ENCODE measurements around the gene COL4A1.

COL4A1 gene

GRCh38 chr13:110306960-110307766 lies at the start of gene COL4A1, which contains the start of gene COL4A2:
TSS of gene COL4A1 (minus strand) at chr13:110307157. CDS start at chr13:110307027, 130 bp downstream.
TSS of gene COL4A2 (plus strand) at chr13:110307284. CDS start at chr13:110307904, 620 bp downstream.
- H3K27ac Mint-ChIP-seq (ENCODE audit: low read depth): no peak within 1 kb of the TSS
- H3K27me3 Mint-ChIP-seq: peaks cover 79% of the 10 kb centered on the region
- ATAC-seq (replicated peaks; ENCODE audit: extremely low read depth, poor library complexity, severe bottlenecking): no peak

GRCh38 chr13:110356362-110356761 lies 49.4 kb upstream of the COL4A1 start:
- Mint-ChIP-seq H3K27me3 (peaks cover 9% of the 10 kb centered on the region), H3K4me3 (no peak overlapping the region), H3K9me3 (no peaks in the 10 kb centered on the region), H3K36me3 (ENCODE audit: insufficient read depth) (peaks cover 2% of the 10 kb centered on the region), H3K4me1 (no peaks in the 10 kb centered on the region), H3K27ac (ENCODE audit: low read depth) (no peak overlapping the region)
- ATAC-seq (replicated peaks; ENCODE audit: extremely low read depth, poor library complexity, severe bottlenecking) (no peak), DNase-seq (ENCODE audit: low spot score in 2 of 2) (no peak)

More at GRCh38 chr13:110306960-110307766, at the start of gene COL4A1, which contains the start of gene COL4A2:
- Mint-ChIP-seq H3K4me3 (no peak within 1 kb of the TSS), H3K9me3 (no peaks in the 10 kb centered on the region), H3K4me1 (peaks cover 6% of the 10 kb centered on the region), H3K36me3 (ENCODE audit: insufficient read depth) (no peaks in the 10 kb centered on the region)
- no peak for DNase-seq (ENCODE audit: low spot score in 2 of 2)

- ATAC-seq (replicated peaks; ENCODE audit: extremely low read depth, poor library complexity, severe bottlenecking): no peak
These were observed 47.9 kb upstream of the COL4A1 start for GRCh38 chr13:110354715-110355473.

GRCh38 chr13:110354123-110354627 lies 47.2 kb upstream of the COL4A1 start:
- Mint-ChIP-seq H3K27ac (ENCODE audit: low read depth) (no peak overlapping the region), H3K36me3 (ENCODE audit: insufficient read depth) (peaks cover 2% of the 10 kb centered on the region)

More at GRCh38 chr13:110354715-110355473, 47.9 kb upstream of the COL4A1 start:
- peaks cover 10% of the 10 kb centered on the region for H3K27me3 Mint-ChIP-seq
- H3K4me1 Mint-ChIP-seq: no peaks in the 10 kb centered on the region
- no peak overlapping the region for H3K4me3 Mint-ChIP-seq
- DNase-seq (ENCODE audit: low spot score in 2 of 2): no peak
- no peaks in the 10 kb centered on the region for H3K9me3 Mint-ChIP-seq
- peaks cover 2% of the 10 kb centered on the region for H3K36me3 Mint-ChIP-seq (ENCODE audit: insufficient read depth)
- H3K27ac Mint-ChIP-seq (ENCODE audit: low read depth): no peak overlapping the region

DNA sequence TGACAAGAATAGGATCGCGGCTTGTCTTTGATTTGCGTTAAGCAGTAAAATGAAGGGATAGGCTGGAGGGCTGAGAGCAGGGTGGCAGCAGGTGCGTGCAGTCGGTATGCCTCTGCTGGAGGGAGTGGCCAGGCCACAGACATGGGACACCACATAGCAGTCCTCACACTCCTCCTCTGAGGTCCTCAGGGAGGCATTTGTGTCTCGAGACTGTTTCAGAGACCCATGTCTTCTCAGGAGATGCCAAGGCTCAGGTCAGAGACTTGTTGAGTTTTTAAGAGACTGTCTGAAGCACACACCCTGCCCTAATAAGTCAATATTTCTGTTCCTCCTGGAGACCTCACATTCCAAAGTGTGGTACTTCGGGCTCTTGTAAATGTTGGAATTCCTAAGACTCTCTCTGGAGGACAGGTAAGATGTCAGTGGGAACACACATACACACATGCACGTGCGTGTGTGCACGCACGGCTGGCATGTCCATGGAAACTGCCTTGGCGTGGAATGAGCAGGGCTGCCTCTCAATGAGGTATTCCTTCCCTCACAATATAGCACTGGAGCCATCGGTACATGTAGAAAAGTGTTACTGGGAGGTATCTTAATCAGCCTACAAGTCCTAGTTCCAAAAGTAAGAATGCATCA lies 46.5 kb upstream of the COL4A1 start:
- Mint-ChIP-seq H3K27me3 (peaks cover 10% of the 10 kb centered on the region), H3K4me1 (no peaks in the 10 kb centered on the region), H3K9me3 (no peaks in the 10 kb centered on the region), H3K36me3 (ENCODE audit: insufficient read depth) (peaks cover 2% of the 10 kb centered on the region), H3K4me3 (no peak overlapping the region), H3K27ac (ENCODE audit: low read depth) (no peak overlapping the region)
- ATAC-seq (replicated peaks; ENCODE audit: extremely low read depth, poor library complexity, severe bottlenecking): no peak
- DNase-seq (ENCODE audit: low spot score in 2 of 2): no peak

More at GRCh38 chr13:110354123-110354627, 47.2 kb upstream of the COL4A1 start:
- Mint-ChIP-seq H3K27me3 (peaks cover 10% of the 10 kb centered on the region), H3K9me3 (no peaks in the 10 kb centered on the region), H3K4me1 (no peaks in the 10 kb centered on the region), H3K4me3 (no peak overlapping the region)
- DNase-seq (ENCODE audit: low spot score in 2 of 2) (no peak), ATAC-seq (replicated peaks; ENCODE audit: extremely low read depth, poor library complexity, severe bottlenecking) (no peak)

DNA sequence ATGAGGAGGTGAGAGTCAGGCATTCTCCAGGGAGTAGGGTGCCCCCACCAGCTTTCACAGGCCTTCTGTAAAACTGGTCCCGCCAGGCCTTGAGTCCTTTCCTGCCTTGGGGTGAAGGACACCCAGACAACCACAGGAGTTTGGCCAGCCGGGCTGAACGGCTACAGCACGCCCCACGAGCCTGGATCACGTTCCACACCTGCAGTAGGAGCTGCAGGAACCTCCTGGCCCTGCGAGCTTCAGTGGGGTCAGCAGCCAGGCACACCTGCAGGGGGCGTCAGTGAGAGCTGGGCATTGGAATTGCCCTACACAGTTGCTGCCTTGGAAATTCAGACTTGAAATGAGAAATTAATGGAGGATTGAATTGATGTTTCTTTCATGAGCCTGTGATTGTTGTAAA lies 45.8 kb upstream of the COL4A1 start:
- ATAC-seq (replicated peaks; ENCODE audit: extremely low read depth, poor library complexity, severe bottlenecking) (no peak), DNase-seq (ENCODE audit: low spot score in 2 of 2) (no peak)
- H3K27me3 Mint-ChIP-seq: peaks cover 10% of the 10 kb centered on the region

GRCh38 chr13:110351636-110352420 lies 44.9 kb upstream of the COL4A1 start:
- Mint-ChIP-seq H3K9me3 (no peaks in the 10 kb centered on the region), H3K27me3 (peaks cover 10% of the 10 kb centered on the region), H3K4me1 (no peaks in the 10 kb centered on the region), H3K27ac (ENCODE audit: low read depth) (no peak overlapping the region), H3K4me3 (no peak overlapping the region), H3K36me3 (ENCODE audit: insufficient read depth) (peaks cover 3% of the 10 kb centered on the region)
- ATAC-seq (replicated peaks; ENCODE audit: extremely low read depth, poor library complexity, severe bottlenecking) (no peak), DNase-seq (ENCODE audit: low spot score in 2 of 2) (no peak)

More for the DNA sequence above, 45.8 kb upstream of the COL4A1 start:
- Mint-ChIP-seq H3K4me1 (no peaks in the 10 kb centered on the region), H3K4me3 (no peak overlapping the region), H3K27ac (ENCODE audit: low read depth) (no peak overlapping the region), H3K9me3 (no peaks in the 10 kb centered on the region), H3K36me3 (ENCODE audit: insufficient read depth) (peaks cover 2% of the 10 kb centered on the region)

- H3K9me3 Mint-ChIP-seq: no peaks in the 10 kb centered on the region
- ATAC-seq (replicated peaks; ENCODE audit: extremely low read depth, poor library complexity, severe bottlenecking): no peak
- DNase-seq (ENCODE audit: low spot score in 2 of 2): no peak
- no peak overlapping the region for H3K4me3 Mint-ChIP-seq
- no peaks in the 10 kb centered on the region for H3K4me1 Mint-ChIP-seq
- H3K27ac Mint-ChIP-seq (ENCODE audit: low read depth): no peak overlapping the region
- peaks cover 10% of the 10 kb centered on the region for H3K27me3 Mint-ChIP-seq
- H3K36me3 Mint-ChIP-seq (ENCODE audit: insufficient read depth): peaks cover 1% of the 10 kb centered on the region
These were observed 43.6 kb upstream of the COL4A1 start for GRCh38 chr13:110350509-110350908.

DNA sequence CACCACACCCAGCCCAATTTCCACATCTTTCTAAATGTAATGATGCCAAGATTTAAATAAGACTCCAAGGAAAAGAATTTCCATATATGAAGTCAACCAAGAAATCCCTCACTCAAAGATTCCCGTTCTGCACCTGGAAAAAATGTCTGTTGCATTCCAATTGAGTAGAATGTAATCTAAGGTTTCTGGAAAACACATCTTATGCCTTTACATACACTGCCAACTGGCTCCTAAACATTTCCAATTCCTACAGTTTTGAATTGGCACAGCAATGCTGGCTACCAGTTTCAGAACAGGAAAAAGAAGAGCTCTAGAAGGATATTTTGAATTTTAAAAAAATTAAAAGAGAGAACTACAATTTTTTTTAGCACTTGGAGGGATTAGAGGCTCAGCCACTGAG lies 43.1 kb upstream of the COL4A1 start:
- Mint-ChIP-seq H3K4me3 (no peak overlapping the region), H3K9me3 (no peaks in the 10 kb centered on the region), H3K27ac (ENCODE audit: low read depth) (no peak overlapping the region), H3K4me1 (no peaks in the 10 kb centered on the region), H3K36me3 (ENCODE audit: insufficient read depth) (peaks cover 1% of the 10 kb centered on the region), H3K27me3 (peaks cover 10% of the 10 kb centered on the region)
- ATAC-seq (replicated peaks; ENCODE audit: extremely low read depth, poor library complexity, severe bottlenecking) (no peak), DNase-seq (ENCODE audit: low spot score in 2 of 2) (no peak)

- H3K27ac Mint-ChIP-seq (ENCODE audit: low read depth): no peak overlapping the region
- ATAC-seq (replicated peaks; ENCODE audit: extremely low read depth, poor library complexity, severe bottlenecking): no peak
- H3K4me3 Mint-ChIP-seq: no peak overlapping the region
- no peaks in the 10 kb centered on the region for H3K4me1 Mint-ChIP-seq
- H3K27me3 Mint-ChIP-seq: peaks cover 10% of the 10 kb centered on the region
- peaks cover 1% of the 10 kb centered on the region for H3K36me3 Mint-ChIP-seq (ENCODE audit: insufficient read depth)
- no peaks in the 10 kb centered on the region for H3K9me3 Mint-ChIP-seq
- no peak for DNase-seq (ENCODE audit: low spot score in 2 of 2)
These were observed 42.3 kb upstream of the COL4A1 start for GRCh38 chr13:110349239-110349638.

DNA sequence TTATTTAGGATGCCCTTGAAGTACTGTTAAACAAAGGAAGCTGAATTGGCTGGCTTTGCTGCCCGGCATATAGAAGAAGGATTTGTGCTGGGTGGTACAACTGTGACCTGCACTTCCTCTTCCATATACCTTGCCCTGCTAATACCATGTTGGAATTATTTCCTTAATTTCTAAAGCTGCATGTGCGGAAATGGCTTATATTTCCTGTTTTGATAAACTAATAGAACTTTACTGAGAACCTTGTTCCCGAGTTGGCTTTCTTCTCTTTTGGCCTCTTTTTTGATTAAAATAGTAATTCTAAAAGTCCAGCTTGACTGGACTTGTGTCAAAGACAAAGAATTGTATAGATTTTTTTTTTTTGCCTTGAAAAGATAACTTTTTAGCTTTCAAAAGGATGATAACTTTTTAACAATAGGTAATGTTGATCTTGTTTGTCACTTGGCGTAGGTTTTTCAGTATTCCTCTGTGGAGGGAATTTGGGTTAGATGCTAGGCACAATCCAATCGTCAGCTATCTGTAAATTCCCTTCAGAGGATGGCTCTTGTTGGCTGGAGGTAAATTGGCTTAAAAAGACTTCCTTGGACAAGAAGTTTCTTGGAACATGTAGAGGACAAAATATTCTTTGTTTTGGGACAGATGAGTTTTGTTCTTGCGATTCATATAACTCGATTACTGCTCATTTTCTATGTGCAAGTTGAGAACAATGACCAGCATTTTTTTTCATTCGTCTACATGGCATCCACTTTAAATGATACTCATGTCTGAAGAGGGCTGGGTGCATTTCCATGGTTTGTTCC lies 41.5 kb upstream of the COL4A1 start:
- DNase-seq (ENCODE audit: low spot score in 2 of 2): no peak

More for the DNA sequence above, 41.5 kb upstream of the COL4A1 start:
- H3K4me1 Mint-ChIP-seq: no peaks in the 10 kb centered on the region
- no peak overlapping the region for H3K27ac Mint-ChIP-seq (ENCODE audit: low read depth)
- H3K4me3 Mint-ChIP-seq: no peak overlapping the region
- no peak for ATAC-seq (replicated peaks; ENCODE audit: extremely low read depth, poor library complexity, severe bottlenecking)
- H3K9me3 Mint-ChIP-seq: no peaks in the 10 kb centered on the region
- H3K36me3 Mint-ChIP-seq (ENCODE audit: insufficient read depth): peaks cover 1% of the 10 kb centered on the region
- peaks cover 10% of the 10 kb centered on the region for H3K27me3 Mint-ChIP-seq
